NCI-H82 treated with DMSO at 0.1 percent for 48 hours (cell line): ENCODE results near the gene ELOVL1.

Experiments
- DNase-seq: peaks from one replicate; lab custom pipeline; 2025; ENCODE audit not compliant: unreplicated experiment; lab: John Stamatoyannopoulos, UW

Gene ELOVL1

DNA sequence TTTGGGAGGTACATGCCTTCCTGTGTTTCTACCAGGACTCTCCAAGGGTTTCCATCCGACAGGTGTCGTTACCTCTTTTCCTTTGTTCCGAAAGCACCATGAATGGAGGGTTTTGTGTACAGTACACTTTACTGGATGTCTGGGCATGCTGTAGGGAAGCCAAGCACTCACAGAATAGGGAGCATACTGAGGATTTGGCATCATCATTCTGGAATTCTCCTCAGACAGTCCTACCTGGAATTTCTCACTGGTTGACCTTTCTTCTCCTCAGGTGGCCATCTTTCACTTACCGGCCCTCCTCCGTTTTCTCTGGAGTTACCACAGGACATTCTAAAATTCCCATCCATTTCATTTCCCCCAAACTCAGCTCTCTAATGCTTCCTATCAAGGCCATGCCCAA is 36.1 kb downstream of the ELOVL1 start:
- no peak for DNase-seq

DNA sequence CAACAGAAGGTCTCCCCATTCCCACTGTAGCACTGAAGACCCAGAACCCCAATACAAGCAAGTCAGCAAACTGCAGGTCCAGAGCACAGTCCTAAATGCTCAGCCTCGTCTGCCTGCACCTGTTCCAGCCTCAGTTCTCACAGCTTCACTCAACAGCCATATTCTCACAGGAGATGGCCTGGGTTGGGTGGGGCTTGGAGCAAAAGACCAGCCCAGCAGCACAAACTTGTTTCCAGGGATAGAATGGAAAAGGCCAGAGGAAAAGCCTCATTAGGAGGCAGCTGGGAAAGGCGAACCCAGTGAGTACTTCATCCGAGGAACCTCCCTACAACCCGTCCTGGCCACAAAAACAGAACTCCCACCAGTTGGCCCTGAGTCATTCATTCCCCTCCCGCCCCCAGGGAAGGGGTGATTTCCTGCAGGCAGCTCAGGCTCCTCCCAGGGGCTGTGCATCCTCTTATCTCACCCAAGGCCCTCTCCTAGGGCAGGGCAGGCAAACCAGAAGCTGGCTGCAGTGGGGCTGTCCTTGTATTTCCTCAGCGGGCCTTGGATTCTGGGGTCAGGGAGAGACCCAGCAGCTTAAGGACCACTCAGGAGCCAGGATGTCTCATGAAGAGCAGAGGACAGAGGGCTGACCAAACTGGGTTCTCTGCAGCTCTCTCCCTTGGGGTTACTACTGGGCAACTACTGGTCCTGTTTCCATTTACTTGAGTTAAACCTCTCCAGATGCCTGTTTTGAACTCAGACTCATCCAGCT is 37.6 kb downstream of the ELOVL1 start:
- no peak for DNase-seq

DNA sequence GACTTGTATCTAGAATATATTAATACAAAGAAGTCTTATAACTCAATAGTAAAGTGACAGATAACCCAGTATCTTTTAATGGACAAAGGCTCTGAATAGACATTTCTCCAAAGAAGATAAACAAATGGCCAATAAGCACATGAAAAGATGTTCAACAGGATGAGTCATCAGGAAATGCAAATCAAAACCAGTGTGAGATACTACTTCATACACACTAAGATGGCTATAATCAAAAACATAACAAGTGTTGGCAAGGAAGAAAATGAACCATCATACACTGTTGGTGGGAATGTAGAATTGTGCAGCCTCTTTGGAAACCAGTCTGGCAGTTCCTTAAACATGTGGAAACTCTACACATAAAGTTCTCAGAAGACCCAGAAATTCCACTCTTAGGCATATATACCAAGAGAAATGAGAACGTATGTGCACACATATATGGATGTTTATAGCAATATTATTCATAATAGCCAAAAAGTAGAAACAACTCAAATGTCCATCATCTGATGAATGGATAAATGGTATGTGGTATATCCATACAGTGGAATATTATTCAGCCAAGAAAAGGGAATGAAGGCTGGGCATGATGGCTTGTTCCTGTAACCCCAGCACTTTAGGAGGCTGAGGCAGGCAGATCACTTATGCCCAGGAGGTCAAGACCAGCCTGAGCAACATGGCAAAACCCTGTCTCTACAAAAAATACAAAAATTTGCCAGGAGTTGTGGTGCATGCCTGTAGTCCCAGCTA is 40.1 kb downstream of the ELOVL1 start:
- DNase-seq = no peak

DNA sequence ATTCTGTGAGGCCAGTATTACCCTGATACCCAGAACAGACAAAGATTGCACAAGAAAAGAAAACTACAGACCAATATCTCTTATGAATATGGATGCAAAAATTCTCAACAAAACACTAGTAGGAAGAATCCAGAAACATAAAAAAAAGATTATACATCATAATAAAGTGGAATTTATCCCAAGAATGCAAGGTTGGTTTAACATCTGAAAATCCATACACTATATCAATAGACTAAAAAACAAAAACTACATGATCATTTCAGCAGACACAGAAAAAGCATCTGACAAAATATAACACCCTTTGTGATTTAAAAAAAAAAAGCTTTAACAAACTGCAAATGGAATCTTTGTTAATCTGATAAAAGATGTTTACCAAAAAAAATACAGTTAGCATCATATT is 42.4 kb downstream of the ELOVL1 start:
- no peak for DNase-seq

DNA sequence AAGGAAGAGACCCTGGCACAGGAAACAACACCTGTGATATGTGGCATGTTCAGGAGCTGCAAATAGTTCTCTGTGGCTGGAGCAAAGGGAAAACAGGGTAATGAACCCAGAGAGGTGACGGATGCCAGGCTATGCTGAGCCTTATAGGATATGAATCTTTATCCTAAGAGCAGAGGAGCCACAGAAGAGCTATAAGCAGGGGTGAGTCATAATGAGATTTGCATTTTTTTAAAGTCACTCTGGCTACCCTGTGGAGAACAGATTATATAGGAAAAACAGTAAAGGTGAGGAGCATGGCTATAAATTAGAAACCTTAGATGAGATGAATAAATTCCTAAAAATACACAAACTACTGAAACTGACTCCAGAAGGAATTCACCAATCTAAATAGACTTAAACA is 43.0 kb downstream of the ELOVL1 start:
- DNase-seq = no peak

DNA sequence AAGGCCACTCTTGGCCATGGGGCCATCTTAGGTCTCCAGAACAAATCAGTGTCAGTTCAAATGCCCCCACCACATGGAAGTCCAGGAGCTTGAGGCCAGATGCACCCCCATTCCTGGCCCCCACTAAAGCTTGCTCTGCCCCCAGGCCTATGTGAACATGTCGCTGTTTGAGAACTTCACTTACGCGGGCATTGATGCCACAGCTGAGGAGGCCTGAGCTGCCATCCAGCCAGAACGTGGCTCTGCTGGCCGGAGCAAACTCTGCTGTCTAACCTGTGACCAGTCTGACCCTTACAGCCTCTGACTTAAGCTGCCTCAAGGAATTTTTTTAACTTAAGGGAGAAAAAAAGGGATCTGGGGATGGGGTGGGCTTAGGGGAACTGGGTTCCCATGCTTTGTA is 45.3 kb downstream of the ELOVL1 start:
- no peak for DNase-seq

DNA sequence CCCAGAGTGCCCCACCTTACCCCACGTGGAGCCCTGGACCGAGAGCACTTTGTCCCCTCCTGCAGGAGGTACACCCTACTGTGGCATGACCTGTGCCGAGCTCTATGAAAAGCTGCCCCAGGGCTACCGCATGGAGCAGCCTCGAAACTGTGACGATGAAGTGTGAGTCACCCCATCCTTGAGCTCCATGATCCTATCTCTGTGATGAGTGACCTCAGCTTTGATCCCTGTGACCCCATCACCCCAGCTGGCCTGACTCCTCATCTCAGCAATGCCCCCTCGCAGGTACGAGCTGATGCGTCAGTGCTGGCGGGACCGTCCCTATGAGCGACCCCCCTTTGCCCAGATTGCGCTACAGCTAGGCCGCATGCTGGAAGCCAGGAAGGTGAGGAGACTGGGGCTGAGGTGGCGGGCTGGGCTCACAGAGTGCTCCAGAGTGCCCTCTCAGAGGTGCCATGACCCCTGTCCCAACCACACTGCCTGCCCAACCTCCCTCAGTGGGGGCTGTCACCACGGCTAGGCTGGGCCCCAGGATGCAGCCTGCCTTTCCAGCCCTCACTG is 46.4 kb downstream of the ELOVL1 start:
- no peak for DNase-seq

DNA sequence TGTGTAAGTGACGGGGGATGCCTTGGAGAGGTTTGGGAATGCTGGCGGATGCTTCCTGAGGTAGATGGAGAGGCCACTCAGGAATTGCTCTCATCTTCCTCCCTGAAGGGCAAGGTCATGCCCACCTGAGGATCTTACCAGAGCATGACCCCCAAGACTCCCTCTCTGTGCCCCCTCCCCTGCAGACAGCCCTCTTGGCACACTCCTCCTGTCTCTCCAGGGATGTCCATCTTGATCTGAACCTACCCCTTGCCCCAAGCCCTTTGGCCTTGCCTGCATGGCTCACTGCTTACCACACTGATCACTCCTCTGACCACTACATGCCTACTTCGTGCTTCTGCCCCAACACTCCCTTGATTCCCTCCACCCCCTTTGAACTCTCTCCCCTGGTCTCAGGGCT is 48.0 kb downstream of the ELOVL1 start:
- no peak for DNase-seq

DNA sequence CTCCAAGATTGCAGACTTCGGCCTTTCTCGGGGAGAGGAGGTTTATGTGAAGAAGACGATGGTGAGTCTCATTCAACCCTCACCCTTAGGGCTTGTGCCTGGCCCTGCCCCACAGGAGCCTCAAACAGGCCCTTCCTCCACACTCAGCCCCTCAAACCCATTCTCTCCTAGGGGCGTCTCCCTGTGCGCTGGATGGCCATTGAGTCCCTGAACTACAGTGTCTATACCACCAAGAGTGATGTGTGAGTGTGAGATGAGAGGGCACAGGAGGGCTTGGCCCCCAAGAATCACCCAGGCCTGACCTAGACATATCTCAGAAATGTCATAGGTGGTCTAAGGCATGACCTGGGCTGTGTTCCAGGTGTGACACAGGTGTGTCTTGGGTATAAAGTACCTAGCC is 48.5 kb downstream of the ELOVL1 start:
- DNase-seq = no peak

DNA sequence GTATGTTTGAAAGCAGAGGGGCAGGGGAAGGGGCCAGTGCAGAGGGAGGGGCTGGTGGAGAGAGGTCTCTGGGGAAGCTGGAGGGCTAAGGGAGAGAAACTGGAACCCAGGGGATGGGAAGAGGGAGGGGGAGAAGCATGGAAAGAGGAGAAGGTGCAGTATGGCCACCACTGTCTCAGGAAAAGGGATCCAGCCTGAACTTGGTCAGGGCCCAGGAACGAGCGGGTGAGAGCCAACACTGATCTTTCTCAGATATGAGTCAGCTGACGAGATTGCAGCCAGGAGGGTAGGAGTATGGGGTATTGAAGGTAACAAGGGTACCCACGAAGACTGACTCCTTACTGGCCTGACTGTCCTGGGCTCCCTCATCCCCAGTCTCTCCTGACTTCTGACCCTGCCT is 49.0 kb downstream of the ELOVL1 start:
- DNase-seq = no peak

DNA sequence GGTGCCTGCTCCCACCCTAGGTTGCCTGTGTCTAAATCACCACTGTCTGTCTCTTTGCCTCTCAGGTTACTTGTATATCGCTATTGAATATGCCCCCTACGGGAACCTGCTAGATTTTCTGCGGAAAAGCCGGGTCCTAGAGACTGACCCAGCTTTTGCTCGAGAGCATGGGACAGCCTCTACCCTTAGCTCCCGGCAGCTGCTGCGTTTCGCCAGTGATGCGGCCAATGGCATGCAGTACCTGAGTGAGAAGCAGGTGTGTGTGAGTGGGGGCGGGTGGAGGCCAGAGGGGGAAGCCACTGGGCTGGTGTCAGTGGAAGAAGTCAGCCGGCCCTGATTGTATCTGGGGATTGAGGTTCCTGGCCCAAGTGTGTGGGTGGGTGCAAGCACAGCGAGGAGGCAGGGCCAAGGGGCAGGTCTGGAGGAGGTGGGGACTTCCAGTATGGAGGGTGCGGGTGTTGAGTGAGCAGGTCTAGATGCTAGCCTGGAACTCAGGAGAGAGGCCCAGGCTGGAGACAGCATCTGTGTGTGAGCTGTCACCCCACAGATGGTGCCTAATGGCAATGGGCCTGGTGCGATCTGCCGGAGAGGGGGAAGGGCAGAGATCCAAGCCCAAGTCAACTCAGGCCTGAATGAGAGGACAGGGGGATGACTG is 49.9 kb downstream of the ELOVL1 start:
- no peak for DNase-seq

DNA sequence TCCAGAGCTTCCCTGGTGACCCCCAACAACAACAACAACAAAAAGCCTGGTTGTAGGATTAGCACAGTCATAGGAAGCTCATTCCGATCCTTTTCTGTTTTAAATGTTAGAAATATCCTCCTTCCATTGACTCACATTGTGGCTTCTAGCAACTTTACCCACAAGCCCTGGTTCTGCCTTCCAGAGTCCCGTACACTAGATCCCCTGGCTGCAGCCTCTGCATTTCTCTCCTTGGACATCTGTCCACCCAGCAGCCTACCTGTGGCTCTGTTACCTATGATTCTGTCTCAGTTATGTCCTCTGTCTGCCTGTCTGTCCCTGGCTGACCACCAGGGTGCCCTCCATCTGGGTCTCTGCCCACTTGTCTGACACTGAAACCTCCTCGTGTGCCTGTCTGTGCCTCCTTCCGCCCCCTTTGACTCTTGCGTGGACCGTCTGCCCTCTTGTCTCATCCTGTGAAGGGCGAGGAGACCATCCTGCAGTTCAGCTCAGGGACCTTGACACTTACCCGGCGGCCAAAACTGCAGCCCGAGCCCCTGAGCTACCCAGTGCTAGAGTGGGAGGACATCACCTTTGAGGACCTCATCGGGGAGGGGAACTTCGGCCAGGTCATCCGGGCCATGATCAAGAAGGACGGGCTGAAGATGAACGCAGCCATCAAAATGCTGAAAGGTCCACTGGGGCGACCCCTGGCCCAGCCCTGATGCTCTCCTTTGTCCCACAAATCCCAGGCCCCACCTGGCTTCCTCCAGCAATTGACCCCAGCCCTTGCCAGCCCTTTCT is 50.9 kb downstream of the ELOVL1 start:
- no peak for DNase-seq

DNA sequence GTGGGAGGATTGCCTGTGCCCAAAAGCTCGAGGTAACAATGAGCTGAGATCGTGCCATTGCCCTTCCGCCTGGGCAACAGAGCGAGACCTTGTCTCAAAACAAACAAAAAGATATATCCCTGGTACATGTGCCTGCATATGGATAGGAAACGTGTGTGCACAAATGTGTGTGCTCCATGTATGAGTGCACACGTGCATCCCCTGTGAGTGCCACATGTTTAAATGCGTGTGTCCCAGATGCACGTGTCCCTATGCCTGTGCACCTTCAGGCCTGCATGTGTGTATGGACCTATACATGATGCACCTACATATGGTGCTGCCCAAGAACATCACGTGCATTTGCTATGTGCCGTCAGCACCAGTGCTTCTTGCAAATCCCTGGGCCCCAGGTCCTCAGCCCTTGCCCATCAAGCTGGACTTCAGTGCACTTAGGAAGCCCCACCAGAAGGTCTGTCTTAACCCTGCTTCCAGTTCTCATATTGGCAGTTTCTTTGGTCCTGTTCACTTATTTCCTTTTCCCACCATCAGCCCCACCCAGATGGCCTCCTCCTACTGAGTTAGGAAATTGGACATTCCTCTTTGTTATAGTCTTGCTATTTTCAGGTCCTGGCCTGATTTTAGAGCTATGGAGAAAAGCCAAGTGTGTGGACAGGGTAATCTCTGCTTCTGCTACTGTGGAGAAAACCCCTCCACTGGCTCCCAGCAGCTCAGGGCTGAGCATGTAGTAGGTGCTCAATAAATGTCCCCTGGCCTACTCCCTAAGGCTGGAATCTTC is 51.7 kb downstream of the ELOVL1 start:
- DNase-seq = no peak

DNA sequence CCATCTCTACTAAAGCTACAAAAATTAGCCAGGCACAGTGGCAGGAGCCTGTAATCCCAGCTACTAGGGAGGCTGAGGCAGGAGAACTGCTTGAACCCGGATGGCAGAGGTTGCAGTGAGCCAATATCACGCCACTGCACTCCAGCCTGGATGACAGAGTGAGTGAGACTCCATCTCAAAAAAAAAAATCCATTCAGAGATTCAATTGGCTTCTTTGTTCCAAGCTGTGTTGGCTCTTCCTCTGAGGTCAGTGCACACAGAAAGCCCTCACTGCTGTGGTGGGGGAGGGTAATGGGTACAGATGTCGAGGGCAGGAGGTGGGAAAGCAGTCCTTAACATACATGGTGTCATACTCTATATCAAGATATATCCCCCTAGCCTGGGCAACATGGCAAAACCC is 52.3 kb downstream of the ELOVL1 start:
- DNase-seq = no peak

DNA sequence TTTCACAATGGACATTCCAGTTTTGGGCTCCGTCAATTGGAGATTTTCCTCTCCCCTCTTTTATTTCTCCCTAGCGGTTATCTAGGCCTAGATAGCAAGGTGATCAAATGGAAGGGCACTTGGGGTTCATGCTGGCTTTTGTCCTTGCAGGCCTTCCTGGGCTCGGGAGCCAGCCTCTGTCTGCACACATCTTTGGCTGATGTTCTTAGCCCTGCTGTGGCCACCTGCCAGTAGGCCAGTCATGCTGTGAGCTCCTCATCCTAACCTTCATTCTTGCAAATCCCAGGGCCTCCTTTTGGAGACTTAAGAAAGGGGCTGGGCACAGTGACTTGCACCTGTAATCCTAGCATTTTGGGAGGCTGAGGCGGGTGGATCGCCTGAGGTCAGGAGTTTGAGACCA is 53.6 kb downstream of the ELOVL1 start:
- DNase-seq = no peak

DNA sequence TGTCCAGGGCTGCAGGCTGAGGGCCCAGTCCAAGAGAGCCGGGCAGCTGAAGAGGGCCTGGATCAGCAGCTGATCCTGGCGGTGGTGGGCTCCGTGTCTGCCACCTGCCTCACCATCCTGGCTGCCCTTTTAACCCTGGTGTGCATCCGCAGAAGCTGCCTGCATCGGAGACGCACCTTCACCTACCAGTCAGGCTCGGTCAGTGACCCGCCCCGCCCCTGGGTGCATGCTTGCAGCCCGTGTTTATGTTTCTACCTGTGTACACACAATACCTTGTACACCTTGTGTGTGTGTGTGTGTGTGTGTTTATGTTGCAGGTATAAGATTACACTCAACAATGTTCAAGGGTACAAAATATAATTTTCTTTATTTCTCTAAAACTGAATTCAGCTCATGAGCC is 54.0 kb downstream of the ELOVL1 start:
- no peak for DNase-seq
